HEK293 (cell line): Measurements from ENCODE around the gene THG1L.
A peak's percentile ranks its signal among the peaks of the same experiment; 100 is the strongest.

Source experiments
- FEZF1 ChIP-seq: fragments of 450-650 bp; formaldehyde crosslinking; IDR thresholded peaks from 2 replicates; pipeline ENCODE4 v1.5.1; 2016; ENCODE audit warnings: missing biosample characterization, missing genetic modification characterization
- RBAK ChIP-seq: fragments of 450-650 bp; formaldehyde crosslinking; IDR thresholded peaks from 2 replicates; pipeline ENCODE4 v1.5.1; 2016; ENCODE audit warnings: missing biosample characterization, missing genetic modification characterization
- SP2 ChIP-seq: fragments of 450-650 bp; formaldehyde crosslinking; IDR thresholded peaks from 2 replicates; pipeline ENCODE4 v1.5.1; 2016; ENCODE audit warnings: missing biosample characterization, missing genetic modification characterization
- YY2 ChIP-seq: fragments of 450-650 bp; formaldehyde crosslinking; IDR thresholded peaks from 2 replicates; pipeline ENCODE4 v1.5.1; 2016; ENCODE audit warnings: missing biosample characterization, missing genetic modification characterization
- ZEB2 ChIP-seq: fragments of 450-650 bp; formaldehyde crosslinking; IDR thresholded peaks from 2 replicates; pipeline ENCODE4 v1.5.1; 2016; ENCODE audit warnings: missing biosample characterization, missing genetic modification characterization
- ZFP37 ChIP-seq: fragments of 450-650 bp; formaldehyde crosslinking; IDR thresholded peaks from 2 replicates; pipeline ENCODE4 v1.5.1; 2016; ENCODE audit warnings: missing biosample characterization, missing genetic modification characterization
- ZIC2 ChIP-seq: fragments of 450-650 bp; formaldehyde crosslinking; IDR thresholded peaks from 2 replicates; pipeline ENCODE4 v1.5.1; 2016; ENCODE audit warnings: missing biosample characterization, missing genetic modification characterization
- ZNF157 ChIP-seq: fragments of 450-650 bp; formaldehyde crosslinking; IDR thresholded peaks from 2 replicates; pipeline ENCODE4 v1.5.1; 2016; ENCODE audit warnings: missing biosample characterization, missing genetic modification characterization
- ZNF335 ChIP-seq: fragments of 450-650 bp; formaldehyde crosslinking; conservative IDR thresholded peaks from 2 replicates; pipeline ENCODE4 v1.5.1; 2016; ENCODE audit warnings: missing biosample characterization, missing genetic modification characterization
- ZNF366 ChIP-seq: fragments of 450-650 bp; formaldehyde crosslinking; conservative IDR thresholded peaks from 2 replicates; pipeline ENCODE4 v1.5.1; 2016; ENCODE audit warnings: missing biosample characterization, missing genetic modification characterization
- ZNF585B ChIP-seq: fragments of 450-650 bp; formaldehyde crosslinking; IDR thresholded peaks from 2 replicates; pipeline ENCODE4 v1.5.1; 2016; ENCODE audit warnings: missing biosample characterization, missing genetic modification characterization
- ZNF610 ChIP-seq: fragments of 450-650 bp; formaldehyde crosslinking; IDR thresholded peaks from 2 replicates; pipeline ENCODE4 v1.5.1; 2016; ENCODE audit warnings: missing biosample characterization, missing genetic modification characterization, borderline replicate concordance
- ZNF624 ChIP-seq: fragments of 450-650 bp; formaldehyde crosslinking; IDR thresholded peaks from 2 replicates; pipeline ENCODE4 v1.5.1; 2017; ENCODE audit warnings: missing biosample characterization, missing genetic modification characterization
- ZNF658 ChIP-seq: fragments of 450-650 bp; formaldehyde crosslinking; IDR thresholded peaks from 2 replicates; pipeline ENCODE4; 2016; ENCODE audit warnings: missing biosample characterization, missing genetic modification characterization
- ZSCAN23 ChIP-seq: fragments of 450-650 bp; formaldehyde crosslinking; IDR thresholded peaks from 2 replicates; pipeline ENCODE4 v1.5.1; 2016; ENCODE audit warnings: missing biosample characterization, missing genetic modification characterization
- TF ChIP-seq, protein P1 (sequence below): fragments of 450-650 bp; formaldehyde crosslinking; IDR thresholded peaks from 2 replicates; pipeline ENCODE4 v1.5.1; 2016; ENCODE audit warnings: missing biosample characterization, missing genetic modification characterization
- TF ChIP-seq, protein P2 (sequence below): fragments of 450-650 bp; formaldehyde crosslinking; IDR thresholded peaks from 2 replicates; pipeline ENCODE4 v1.5.1; 2016; ENCODE audit warnings: missing biosample characterization, missing genetic modification characterization
- TF ChIP-seq, protein P3 (sequence below): fragments of 450-650 bp; formaldehyde crosslinking; IDR thresholded peaks from 2 replicates; pipeline ENCODE4 v1.5.1; 2017; ENCODE audit warnings: missing biosample characterization, missing genetic modification characterization
- TF ChIP-seq, protein P4 (sequence below): fragments of 450-650 bp; formaldehyde crosslinking; IDR thresholded peaks from 2 replicates; pipeline ENCODE4 v1.5.1; 2016; ENCODE audit warnings: missing biosample characterization, missing genetic modification characterization
- TF ChIP-seq, protein P5 (sequence below): fragments of 450-650 bp; formaldehyde crosslinking; conservative IDR thresholded peaks from 2 replicates; pipeline ENCODE4 v1.5.1; 2016; ENCODE audit warnings: low read depth, missing biosample characterization, missing genetic modification characterization
- TF ChIP-seq, protein P6 (sequence below): fragments of 450-650 bp; formaldehyde crosslinking; IDR thresholded peaks from 2 replicates; pipeline ENCODE4 v1.5.1; 2016; ENCODE audit warnings: missing biosample characterization, missing genetic modification characterization, borderline replicate concordance

Gene THG1L

DNA sequence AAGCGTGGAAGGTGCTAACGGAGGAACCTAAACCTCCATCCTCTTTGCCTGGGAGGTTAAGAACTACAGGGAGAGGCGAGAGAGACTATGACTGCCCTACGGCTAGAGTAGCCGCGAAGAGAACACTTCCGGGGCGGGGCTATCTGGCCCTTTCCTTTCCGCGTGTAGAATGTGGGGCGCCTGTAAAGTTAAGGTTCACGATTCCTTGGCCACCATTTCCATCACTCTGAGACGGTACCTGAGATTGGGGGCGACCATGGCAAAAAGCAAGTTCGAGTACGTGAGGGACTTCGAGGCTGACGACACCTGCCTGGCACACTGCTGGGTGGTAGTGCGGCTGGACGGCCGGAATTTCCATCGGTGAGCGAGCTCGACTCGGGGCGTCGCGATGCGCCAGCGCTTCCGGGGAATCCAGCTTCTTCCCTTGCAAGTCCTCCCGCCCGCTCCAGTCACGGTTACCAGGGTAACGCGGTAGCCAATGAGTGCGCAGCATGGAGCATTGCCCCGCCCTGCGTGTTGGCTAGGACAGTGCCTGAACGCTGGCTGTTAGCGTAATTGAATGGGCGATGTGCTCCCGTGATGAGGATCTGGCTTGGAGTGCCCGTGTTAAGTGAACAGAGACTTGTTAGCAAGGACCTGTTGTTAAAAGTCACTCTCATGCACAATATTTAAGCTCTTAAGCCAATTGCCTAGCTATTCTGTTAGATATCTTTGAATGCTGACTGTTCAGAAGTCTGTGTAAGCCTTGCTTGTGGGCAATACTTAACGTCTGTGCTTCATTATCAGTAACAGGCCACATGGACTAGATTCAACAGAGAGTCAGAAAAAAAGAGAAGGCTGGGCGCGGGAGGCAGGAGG lies at the start of gene THG1L (continued):
- TF ChIP-seq, protein P1, sequence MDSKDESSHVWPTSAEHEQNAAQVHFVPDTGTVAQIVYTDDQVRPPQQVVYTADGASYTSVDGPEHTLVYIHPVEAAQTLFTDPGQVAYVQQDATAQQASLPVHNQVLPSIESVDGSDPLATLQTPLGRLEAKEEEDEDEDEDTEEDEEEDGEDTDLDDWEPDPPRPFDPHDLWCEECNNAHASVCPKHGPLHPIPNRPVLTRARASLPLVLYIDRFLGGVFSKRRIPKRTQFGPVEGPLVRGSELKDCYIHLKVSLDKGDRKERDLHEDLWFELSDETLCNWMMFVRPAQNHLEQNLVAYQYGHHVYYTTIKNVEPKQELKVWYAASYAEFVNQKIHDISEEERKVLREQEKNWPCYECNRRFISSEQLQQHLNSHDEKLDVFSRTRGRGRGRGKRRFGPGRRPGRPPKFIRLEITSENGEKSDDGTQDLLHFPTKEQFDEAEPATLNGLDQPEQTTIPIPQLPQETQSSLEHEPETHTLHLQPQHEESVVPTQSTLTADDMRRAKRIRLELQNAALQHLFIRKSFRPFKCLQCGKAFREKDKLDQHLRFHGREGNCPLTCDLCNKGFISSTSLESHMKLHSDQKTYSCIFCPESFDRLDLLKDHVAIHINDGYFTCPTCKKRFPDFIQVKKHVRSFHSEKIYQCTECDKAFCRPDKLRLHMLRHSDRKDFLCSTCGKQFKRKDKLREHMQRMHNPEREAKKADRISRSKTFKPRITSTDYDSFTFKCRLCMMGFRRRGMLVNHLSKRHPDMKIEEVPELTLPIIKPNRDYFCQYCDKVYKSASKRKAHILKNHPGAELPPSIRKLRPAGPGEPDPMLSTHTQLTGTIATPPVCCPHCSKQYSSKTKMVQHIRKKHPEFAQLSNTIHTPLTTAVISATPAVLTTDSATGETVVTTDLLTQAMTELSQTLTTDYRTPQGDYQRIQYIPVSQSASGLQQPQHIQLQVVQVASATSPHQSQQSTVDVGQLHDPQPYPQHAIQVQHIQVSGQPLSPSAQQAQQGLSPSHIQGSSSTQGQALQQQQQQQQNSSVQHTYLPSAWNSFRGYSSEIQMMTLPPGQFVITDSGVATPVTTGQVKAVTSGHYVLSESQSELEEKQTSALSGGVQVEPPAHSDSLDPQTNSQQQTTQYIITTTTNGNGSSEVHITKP (tag by site-specific recombination), result peak; percentile 90
- TF ChIP-seq RBAK (no peak), ZSCAN23 (no peak), ZNF624 (tag by site-specific recombination) (no peak), SP2 (peak; percentile 78), ZNF658 (tag by site-specific recombination) (no peak), ZNF366 (peak; percentile 64), ZNF585B (tag by site-specific recombination) (no peak), ZIC2 (tag by site-specific recombination) (no peak), ZNF335 (tag by site-specific recombination) (peak; percentile 98), ZNF610 (tag by site-specific recombination) (peak; percentile 76), YY2 (tag by site-specific recombination) (peak; percentile 51; the same call in 1 of the 2 replicates), FEZF1 (no peak), ZEB2 (tag by site-specific recombination) (peak; percentile 83), ZNF157 (tag by site-specific recombination) (no peak), ZFP37 (peak; percentile 93)
- TF ChIP-seq, protein P2, sequence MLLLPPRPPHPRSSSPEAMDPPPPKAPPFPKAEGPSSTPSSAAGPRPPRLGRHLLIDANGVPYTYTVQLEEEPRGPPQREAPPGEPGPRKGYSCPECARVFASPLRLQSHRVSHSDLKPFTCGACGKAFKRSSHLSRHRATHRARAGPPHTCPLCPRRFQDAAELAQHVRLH (tag by site-specific recombination), result no peak; the same call in 1 of the 2 replicates
- TF ChIP-seq, protein P3, sequence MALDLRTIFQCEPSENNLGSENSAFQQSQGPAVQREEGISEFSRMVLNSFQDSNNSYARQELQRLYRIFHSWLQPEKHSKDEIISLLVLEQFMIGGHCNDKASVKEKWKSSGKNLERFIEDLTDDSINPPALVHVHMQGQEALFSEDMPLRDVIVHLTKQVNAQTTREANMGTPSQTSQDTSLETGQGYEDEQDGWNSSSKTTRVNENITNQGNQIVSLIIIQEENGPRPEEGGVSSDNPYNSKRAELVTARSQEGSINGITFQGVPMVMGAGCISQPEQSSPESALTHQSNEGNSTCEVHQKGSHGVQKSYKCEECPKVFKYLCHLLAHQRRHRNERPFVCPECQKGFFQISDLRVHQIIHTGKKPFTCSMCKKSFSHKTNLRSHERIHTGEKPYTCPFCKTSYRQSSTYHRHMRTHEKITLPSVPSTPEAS (tag by site-specific recombination), result no peak
- TF ChIP-seq, protein P4, sequence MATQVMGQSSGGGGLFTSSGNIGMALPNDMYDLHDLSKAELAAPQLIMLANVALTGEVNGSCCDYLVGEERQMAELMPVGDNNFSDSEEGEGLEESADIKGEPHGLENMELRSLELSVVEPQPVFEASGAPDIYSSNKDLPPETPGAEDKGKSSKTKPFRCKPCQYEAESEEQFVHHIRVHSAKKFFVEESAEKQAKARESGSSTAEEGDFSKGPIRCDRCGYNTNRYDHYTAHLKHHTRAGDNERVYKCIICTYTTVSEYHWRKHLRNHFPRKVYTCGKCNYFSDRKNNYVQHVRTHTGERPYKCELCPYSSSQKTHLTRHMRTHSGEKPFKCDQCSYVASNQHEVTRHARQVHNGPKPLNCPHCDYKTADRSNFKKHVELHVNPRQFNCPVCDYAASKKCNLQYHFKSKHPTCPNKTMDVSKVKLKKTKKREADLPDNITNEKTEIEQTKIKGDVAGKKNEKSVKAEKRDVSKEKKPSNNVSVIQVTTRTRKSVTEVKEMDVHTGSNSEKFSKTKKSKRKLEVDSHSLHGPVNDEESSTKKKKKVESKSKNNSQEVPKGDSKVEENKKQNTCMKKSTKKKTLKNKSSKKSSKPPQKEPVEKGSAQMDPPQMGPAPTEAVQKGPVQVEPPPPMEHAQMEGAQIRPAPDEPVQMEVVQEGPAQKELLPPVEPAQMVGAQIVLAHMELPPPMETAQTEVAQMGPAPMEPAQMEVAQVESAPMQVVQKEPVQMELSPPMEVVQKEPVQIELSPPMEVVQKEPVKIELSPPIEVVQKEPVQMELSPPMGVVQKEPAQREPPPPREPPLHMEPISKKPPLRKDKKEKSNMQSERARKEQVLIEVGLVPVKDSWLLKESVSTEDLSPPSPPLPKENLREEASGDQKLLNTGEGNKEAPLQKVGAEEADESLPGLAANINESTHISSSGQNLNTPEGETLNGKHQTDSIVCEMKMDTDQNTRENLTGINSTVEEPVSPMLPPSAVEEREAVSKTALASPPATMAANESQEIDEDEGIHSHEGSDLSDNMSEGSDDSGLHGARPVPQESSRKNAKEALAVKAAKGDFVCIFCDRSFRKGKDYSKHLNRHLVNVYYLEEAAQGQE, result peak; percentile 52; the same call in 1 of the 2 replicates
- TF ChIP-seq, protein P5, sequence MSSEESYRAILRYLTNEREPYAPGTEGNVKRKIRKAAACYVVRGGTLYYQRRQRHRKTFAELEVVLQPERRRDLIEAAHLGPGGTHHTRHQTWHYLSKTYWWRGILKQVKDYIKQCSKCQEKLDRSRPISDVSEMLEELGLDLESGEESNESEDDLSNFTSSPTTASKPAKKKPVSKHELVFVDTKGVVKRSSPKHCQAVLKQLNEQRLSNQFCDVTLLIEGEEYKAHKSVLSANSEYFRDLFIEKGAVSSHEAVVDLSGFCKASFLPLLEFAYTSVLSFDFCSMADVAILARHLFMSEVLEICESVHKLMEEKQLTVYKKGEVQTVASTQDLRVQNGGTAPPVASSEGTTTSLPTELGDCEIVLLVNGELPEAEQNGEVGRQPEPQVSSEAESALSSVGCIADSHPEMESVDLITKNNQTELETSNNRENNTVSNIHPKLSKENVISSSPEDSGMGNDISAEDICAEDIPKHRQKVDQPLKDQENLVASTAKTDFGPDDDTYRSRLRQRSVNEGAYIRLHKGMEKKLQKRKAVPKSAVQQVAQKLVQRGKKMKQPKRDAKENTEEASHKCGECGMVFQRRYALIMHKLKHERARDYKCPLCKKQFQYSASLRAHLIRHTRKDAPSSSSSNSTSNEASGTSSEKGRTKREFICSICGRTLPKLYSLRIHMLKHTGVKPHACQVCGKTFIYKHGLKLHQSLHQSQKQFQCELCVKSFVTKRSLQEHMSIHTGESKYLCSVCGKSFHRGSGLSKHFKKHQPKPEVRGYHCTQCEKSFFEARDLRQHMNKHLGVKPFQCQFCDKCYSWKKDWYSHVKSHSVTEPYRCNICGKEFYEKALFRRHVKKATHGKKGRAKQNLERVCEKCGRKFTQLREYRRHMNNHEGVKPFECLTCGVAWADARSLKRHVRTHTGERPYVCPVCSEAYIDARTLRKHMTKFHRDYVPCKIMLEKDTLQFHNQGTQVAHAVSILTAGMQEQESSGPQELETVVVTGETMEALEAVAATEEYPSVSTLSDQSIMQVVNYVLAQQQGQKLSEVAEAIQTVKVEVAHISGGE (tag by site-specific recombination), result peak; percentile 96
- TF ChIP-seq, protein P6, sequence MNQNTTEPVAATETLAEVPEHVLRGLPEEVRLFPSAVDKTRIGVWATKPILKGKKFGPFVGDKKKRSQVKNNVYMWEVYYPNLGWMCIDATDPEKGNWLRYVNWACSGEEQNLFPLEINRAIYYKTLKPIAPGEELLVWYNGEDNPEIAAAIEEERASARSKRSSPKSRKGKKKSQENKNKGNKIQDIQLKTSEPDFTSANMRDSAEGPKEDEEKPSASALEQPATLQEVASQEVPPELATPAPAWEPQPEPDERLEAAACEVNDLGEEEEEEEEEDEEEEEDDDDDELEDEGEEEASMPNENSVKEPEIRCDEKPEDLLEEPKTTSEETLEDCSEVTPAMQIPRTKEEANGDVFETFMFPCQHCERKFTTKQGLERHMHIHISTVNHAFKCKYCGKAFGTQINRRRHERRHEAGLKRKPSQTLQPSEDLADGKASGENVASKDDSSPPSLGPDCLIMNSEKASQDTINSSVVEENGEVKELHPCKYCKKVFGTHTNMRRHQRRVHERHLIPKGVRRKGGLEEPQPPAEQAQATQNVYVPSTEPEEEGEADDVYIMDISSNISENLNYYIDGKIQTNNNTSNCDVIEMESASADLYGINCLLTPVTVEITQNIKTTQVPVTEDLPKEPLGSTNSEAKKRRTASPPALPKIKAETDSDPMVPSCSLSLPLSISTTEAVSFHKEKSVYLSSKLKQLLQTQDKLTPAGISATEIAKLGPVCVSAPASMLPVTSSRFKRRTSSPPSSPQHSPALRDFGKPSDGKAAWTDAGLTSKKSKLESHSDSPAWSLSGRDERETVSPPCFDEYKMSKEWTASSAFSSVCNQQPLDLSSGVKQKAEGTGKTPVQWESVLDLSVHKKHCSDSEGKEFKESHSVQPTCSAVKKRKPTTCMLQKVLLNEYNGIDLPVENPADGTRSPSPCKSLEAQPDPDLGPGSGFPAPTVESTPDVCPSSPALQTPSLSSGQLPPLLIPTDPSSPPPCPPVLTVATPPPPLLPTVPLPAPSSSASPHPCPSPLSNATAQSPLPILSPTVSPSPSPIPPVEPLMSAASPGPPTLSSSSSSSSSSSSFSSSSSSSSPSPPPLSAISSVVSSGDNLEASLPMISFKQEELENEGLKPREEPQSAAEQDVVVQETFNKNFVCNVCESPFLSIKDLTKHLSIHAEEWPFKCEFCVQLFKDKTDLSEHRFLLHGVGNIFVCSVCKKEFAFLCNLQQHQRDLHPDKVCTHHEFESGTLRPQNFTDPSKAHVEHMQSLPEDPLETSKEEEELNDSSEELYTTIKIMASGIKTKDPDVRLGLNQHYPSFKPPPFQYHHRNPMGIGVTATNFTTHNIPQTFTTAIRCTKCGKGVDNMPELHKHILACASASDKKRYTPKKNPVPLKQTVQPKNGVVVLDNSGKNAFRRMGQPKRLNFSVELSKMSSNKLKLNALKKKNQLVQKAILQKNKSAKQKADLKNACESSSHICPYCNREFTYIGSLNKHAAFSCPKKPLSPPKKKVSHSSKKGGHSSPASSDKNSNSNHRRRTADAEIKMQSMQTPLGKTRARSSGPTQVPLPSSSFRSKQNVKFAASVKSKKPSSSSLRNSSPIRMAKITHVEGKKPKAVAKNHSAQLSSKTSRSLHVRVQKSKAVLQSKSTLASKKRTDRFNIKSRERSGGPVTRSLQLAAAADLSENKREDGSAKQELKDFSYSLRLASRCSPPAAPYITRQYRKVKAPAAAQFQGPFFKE (tag by site-specific recombination), result no peak
